GM18498 (cell line): ENCODE measurements around the gene PRDX5.
"Not testable (repeated sequence)": the region's sequence is repeated elsewhere in the genome, so short reads cannot be mapped to it uniquely, and the experiment has no call there.

Experiments used
- ATAC-seq: cut with Tn5 transposase; IDR thresholded peaks from one replicate; pipeline ENCODE4 v1.9.1; 2021; ENCODE audit warnings: mild to moderate bottlenecking, moderate library complexity; ENCODE audit not compliant: unreplicated experiment

PRDX5 gene

GRCh38 chr11:64305075-64305690, 12.7 kb upstream of the PRDX5 start, which contains the start of gene ESRRA:
ESRRA (plus strand) TSS chr11:64305524; CDS start chr11:64307180, 1,656 bp downstream.
- peak; percentile 72 for ATAC-seq

- ATAC-seq: peak; percentile 18
Measured at GRCh38 chr11:64305691-64306562, 12.0 kb upstream of the PRDX5 start.

- no peak for ATAC-seq
Measured at GRCh38 chr11:64306563-64306875, 11.4 kb upstream of the PRDX5 start.

GRCh38 chr11:64306876-64307622, 10.9 kb upstream of the PRDX5 start:
- ATAC-seq: no peak

GRCh38 chr11:64307795-64308194, 10.1 kb upstream of the PRDX5 start:
- not testable (repeated sequence) for ATAC-seq

GRCh38 chr11:64312947-64313346, 5.0 kb upstream of the PRDX5 start:
- no peak for ATAC-seq

- ATAC-seq: no peak
Measured at GRCh38 chr11:64313491-64314145, 4.3 kb upstream of the PRDX5 start.

GRCh38 chr11:64314146-64314804, 3.6 kb upstream of the PRDX5 start:
- ATAC-seq: no peak

GRCh38 chr11:64314805-64315561, 2.9 kb upstream of the PRDX5 start:
- no peak for ATAC-seq

- not testable (repeated sequence) for ATAC-seq
Measured at GRCh38 chr11:64315667-64316526, 2.0 kb upstream of the PRDX5 start.

GRCh38 chr11:64316672-64317324, 1.1 kb upstream of the PRDX5 start:
- ATAC-seq: peak; percentile 4

- peak; percentile 68 for ATAC-seq
Measured at GRCh38 chr11:64317325-64317960, 478 bp upstream of the PRDX5 start, which contains the start of gene TRMT112. TRMT112 (minus strand) TSS chr11:64317559; CDS start chr11:64317526, 33 bp downstream.

GRCh38 chr11:64318766-64319761, 1.1 kb downstream of the PRDX5 start:
- ATAC-seq: no peak

GRCh38 chr11:64320556-64320955, 2.6 kb downstream of the PRDX5 start:
- no peak for ATAC-seq

- ATAC-seq: no peak
Measured at GRCh38 chr11:64321026-64321425, 3.1 kb downstream of the PRDX5 start.

- no peak for ATAC-seq
Measured at GRCh38 chr11:64321533-64321932, 3.6 kb downstream of the PRDX5 start.

- ATAC-seq: no peak
Measured at GRCh38 chr11:64322925-64323260, 5.0 kb downstream of the PRDX5 start.
